Fibroblast of skin of left biceps (primary cell): ENCODE results near the gene AKR1E2.
"Not testable (repeated sequence)": the region's sequence is repeated elsewhere in the genome, so short reads cannot be mapped to it uniquely, and the experiment has no call there.

Experiments
- DNase-seq, 2 experiments: peaks; one replicate each; pipeline ENCODE4 v3.0.0-alpha.2; 2013; ENCODE audit warnings: low read depth in 2 of 2

Gene AKR1E2

DNA sequence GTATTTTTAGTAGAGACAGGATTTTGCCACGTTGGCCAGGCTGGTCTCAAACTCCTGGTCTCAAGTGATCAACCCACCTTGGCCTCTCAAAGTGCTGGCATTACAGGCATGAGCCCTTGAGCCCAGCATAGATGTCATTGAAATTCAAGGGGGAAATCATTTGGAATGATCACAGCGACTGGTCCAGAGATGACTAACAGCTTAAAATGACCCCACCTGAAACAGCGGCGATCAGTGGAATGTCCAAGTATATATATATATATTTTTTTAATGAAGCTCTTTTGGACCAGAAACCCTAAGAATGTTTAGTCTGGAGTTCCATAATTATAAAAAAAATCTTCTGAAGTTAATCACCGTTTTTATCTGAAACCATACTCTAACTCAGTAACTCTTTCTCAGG is 12.5 kb upstream of the AKR1E2 start:
- DNase-seq: no peak

DNA sequence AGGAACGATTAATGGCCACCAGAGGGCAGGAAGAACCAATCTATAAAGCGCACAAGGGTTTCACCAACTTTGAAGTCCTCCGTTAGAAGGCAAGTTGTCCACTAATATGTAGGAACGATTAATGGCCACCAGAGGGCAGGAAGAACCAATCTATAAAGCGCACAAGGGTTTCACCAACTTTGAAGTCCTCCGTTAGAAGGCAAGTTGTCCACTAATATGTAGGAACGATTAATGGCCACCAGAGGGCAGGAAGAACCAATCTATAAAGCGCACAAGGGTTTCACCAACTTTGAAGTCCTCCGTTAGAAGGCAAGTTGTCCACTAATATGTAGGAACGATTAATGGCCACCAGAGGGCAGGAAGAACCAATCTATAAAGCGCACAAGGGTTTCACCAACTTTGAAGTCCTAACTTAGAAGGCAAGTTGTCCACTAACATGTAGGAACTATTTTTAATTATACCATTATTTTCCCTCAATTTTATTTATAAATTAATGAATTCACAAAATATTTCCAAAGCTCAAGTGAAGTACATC is 10.3 kb upstream of the AKR1E2 start:
- not testable (repeated sequence) for DNase-seq

DNA sequence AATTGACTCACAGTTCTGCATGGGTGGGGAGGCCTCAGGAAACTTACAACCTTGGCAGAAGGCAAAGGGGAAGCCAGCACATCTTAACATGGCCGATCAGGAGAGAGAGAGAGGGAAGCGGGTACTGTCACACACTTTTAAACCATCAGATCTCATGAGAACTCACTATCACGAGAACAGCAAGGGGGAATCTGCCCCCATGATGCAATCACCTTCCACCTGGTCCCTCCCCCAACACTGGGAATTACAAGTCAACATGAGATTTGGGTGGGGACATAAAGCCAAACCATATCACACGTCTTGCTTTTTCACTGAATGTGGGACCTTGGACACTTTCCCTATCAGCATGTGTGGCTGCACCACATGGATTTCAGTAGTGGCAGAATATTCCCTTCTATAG is 9.0 kb upstream of the AKR1E2 start:
- no peak for DNase-seq

DNA sequence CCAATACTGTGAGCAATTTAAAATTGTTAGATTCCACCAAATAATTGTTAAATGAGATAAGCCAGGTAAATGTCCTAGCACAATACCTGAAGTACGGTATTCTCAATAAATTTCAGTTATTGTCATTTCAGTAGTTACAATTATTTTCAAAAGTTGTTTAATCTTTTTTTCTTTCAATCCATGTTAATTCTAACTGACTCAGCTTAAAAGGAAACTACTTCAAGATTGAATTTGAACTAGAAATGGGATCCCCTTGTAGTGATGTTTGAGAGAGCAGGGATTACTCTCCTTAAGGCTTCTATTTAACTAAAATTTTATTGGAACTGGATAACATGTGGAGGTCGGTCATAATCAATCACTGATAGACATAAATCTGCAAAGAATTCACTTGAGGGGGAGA is 6.9 kb upstream of the AKR1E2 start:
- DNase-seq: no peak

DNA sequence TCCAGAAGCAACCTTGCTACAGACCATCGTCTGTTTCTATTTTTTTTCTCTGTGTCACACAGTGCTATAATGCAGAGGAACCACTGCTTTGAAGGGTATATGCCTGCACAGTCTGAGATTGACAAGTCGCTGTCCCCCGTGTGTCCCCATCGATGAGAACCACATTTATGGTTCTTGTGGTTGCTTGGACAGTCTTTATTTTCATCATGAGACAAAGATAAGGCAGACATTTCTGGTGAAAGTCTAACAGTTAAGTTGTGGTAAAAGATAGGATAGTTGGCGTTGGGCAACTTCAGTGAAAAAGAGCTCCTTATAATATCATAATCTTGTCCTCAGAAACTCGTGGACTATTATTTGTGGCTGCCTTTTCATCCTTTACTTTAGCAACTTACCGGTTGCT is 6.3 kb upstream of the AKR1E2 start:
- DNase-seq: no peak

DNA sequence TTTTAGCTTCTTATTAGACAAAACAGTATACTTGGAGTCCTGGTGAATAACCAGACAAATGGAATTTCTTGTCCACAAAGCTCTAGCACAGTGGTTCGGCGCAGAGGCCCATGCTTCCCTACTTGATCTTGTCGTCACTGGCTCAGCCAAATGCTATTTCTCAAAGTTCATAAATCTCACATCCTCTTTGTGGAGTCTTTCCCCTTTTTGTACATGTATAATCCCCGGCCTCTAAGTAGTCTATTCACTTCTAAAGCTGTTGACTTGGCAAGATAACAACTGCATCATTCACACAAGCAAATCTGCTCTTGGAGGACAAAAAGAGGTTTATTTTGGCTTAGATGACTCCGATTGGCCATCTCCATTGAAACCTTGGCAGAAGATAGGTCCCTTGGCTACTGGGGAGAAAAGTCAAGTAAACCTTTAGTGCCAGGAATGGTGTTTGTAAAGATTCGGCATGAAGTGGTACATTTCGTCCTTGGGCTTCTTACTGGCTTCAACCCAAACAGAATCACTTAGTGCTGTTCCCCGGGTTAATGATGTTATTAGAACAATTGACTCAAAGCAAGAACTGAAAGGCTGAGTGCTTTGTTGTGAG is 5.1 kb upstream of the AKR1E2 start:
- no peak for DNase-seq

DNA sequence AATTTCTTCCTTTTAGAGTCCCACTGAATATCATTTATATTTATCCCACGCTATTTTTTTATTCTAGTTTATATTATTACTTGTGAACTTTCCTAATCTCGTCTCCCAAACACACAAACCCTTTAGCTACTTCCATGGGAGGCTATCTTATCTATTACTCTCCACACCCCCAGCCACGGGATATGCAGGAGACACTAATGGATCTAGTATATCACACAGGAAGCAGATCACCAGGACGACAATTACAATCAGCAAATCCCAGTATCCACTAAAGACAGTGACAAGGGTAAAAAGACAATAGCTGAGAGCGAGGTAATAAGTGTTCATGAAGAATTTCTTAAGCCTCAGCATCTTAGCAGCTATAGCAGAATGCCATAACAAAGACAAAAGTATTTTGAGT is 3.8 kb upstream of the AKR1E2 start:
- DNase-seq: no peak

DNA sequence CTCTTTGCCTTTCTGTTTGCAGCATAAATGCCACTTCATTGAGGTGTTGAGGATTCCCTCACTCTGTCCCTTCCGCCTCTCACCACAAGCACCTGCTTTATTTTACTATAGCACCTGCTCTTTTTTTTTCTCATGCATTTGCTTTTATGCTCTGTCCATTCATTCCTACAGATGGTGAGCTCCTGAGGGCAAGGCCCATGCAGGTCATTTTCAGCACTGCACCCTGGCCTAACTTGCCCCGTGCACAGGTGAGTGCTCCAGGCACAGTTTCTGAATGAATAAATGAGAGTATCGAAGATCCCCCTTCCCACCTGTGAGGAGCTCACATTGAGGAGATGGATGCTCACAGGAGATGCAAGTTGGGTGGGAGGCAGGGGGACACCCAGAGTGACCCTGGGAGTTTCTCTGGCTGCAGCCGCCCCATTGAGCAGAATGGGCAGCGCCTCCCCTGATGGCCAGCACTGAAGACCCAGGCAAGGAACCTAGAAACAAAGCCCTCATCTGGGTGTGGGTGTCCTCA is 1.2 kb upstream of the AKR1E2 start:
- DNase-seq: no peak

DNA sequence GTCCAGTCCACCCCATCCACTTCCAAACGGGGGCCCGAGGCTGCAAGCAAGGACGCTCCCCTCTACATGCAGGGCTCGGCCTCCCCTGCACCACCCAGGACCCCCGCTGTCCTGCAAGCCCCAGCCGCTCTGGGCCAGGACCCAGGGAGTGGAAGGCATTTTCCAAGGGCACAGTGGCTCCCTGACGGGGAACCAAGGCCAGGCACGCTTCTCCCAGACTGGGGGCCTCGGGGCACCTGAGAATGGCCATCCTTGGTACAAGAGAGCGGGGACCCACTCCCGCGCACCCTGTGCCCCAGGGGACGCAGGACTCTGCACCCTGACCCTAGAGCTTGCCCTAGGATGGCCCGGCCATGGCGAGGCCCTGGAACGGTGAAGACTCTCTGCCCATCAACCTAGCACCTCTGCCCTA is 545 bp upstream of the AKR1E2 start:
- DNase-seq: no peak

DNA sequence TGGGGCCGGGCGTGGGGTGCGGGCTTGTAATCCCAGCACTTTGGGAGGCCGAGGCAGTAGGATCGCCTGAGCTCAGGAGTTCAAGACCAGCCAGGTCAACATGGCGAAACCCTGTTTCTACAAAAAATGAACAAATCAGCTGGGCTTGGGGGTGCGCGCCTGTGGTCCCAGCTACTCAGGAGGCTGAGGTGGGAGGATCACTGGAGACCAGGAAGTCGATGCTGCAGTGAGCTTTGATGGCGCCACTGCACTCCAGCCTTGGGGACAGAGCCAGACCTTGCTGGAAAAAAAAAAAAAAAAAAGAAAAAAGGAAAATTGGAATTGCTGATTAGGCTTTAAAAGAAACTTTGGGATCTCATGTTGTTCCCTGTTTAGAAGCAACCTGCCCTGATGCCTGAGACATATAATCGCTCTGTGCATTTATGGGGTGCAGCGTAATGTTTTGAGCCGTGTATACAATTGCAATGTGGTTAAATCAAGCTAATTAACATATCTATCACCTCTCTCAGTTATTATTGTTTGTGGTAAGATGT is 851 bp downstream of the AKR1E2 start:
- DNase-seq: no peak

DNA sequence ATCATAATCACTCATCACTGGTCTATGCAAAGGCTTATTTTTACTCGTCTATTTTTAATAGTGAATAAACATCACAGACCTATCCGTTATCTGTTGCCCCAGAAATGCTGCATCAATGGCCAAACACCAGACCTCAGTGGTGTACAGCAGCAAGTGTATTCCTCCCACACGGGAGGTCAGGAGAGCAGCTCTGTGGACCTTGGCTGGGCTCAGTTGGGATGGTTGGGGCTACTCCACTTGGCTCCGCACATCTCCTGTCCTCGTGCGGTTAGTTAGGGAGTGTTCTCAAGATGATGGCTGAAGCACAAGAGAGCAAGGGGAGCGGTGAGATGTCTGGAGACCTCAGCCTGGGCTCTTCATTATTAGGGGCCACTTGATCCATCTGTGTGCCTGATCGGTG is 2.0 kb downstream of the AKR1E2 start:
- DNase-seq: no peak

DNA sequence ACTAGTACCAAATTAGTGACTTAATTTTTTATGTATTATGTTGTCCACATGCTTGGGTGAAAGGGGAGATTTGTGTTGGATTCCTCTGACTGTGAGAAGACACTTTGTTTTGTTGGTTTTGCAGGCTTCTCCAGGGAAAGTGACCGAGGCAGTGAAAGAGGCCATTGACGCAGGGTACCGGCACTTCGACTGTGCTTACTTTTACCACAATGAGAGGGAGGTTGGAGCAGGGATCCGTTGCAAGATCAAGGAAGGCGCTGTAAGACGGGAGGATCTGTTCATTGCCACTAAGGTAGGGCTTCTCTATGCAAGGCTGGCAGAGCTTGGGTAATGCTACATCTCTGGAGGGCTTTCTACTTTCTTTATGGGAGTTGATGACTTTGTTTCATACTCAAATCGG is 4.5 kb downstream of the AKR1E2 start:
- DNase-seq: no peak

DNA sequence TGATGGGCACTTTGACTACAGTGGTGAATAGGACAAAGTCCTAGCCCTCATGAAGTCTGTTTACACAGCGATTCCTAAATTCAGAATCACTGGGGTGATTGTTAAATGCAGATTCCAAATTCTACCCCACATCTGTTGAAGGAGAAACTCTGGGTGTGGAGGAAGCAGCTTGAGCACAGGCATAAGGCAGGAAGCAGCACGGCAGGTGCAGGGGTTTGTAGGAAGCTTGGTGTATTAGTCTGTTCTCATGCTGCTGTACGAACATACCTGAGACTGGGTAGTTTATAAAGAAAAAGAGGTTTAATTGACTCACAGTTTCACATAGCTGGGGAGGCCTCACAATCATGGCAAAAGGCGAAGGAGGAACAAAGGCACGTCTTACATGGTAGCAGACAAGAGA is 5.1 kb downstream of the AKR1E2 start:
- DNase-seq: no peak

DNA sequence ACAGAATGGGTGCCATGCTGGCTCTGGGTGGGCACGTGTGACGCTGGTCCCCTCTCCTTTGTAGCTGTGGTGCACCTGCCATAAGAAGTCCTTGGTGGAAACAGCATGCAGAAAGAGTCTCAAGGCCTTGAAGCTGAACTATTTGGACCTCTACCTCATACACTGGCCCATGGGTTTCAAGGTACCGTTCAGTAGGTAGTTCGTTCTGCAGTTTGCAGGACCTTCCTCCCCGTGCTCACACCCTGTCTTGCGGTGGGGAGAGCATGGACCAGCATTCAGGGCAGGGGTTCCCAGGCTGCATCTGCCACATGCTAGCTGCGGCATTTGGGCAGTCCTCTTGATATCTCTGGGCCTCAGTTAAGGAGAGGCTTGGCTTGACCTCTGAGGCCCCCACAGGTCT is 7.3 kb downstream of the AKR1E2 start:
- DNase-seq: no peak

DNA sequence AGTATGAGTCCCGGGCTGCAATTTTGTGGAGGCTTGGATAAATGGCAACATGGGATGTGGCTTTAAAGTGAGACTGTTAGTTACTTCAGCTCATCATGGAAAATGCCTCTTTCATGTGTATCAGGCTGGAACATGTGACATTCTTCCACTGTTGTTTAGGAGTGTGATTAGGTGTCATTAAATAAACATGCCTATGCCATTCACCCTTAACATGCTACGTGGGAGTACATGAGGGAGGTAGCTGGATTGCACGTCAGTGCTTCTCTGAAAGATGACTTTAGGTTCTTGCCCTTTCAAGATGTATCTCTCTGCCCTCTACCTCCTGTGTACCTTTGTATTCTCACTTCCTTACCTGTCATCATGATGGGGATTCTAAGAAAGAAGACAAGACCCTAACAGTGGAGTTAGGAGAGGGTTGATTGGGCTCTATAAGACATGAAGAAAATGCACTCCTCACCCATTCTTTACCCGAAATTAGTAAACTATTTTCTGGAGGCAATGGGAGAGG is 8.9 kb downstream of the AKR1E2 start:
- no peak for DNase-seq

DNA sequence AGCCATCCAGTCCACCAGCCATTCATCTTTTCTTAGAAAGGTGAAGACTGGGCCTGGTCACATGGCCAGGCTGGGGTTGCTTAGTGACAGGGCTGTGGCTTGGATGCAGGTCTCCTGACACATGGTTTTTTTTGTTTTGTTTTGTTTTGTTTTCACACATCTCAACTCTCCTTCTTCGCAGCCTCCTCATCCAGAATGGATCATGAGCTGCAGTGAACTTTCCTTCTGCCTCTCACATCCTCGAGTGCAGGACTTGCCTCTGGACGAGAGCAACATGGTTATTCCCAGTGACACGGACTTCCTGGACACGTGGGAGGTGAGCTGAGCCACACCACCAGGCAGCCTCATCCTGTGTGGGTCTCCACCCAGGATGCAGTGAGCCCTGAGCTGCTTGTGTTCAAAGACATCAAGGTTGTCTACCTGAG is 9.5 kb downstream of the AKR1E2 start:
- DNase-seq: no peak

DNA sequence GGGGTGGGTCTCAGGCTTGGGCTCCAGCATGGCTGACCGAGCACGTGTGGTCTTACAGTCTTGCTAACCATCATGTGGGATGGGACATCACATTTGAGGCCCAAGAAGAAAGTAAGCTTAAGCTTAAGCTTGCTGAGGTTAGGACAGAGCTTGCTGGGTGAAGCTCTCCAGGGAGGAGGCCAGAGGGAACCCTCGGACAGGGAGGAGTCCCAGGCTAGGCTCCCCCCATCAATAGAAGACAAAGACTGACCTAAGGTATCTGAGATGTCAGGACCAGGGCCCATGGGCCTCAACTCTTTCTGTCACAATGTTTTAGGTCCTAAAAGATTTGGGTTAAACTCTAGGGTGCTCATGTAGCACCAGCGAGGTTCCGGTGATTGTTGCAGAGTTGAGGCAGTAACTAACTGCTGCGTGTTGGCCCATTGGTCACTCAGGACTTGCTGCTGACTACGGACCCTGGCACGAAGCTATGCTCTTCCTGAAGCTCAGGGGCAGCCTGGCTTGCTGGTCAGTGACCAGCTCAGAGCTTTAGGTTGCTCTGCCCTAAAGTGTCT is 10.5 kb downstream of the AKR1E2 start:
- no peak for DNase-seq

DNA sequence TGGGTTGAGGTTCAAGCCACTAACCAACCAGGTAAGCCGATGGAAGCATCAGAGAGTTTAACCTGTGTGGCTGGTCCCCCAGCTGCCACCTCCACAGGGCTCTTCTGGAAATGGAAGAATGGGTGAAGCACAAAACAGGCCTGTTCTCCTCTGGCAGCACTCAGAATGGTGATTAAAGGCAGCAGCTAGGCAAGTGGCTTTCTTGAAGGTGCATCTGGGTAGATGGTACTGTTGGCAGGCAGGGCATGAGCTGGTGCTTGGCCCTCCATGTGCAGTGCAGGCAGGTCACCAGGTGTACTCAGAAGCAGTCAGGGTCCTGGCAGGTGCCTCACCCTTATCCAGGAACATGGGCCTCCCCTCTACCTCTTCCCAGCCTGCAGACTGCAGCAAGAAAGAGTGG is 11.5 kb downstream of the AKR1E2 start:
- no peak for DNase-seq

DNA sequence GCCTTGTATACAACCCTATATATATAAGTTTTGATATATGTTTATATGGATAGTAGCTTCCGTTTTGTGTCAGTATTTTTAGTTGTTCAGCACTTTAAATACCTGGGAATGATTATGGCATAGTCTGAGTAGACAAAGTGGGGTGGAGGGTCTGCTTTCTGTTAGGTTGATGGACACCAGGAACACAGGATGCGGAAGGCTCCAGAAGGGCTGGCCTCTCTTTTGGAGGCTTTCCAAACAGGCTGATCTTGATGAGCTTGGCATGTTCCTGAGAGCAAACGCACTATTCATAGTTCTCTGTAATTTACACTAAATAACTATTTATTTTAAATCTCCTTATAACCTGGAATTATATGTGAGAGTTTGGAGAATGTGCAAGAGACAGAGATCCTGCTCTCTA is 12.7 kb downstream of the AKR1E2 start:
- no peak for DNase-seq

DNA sequence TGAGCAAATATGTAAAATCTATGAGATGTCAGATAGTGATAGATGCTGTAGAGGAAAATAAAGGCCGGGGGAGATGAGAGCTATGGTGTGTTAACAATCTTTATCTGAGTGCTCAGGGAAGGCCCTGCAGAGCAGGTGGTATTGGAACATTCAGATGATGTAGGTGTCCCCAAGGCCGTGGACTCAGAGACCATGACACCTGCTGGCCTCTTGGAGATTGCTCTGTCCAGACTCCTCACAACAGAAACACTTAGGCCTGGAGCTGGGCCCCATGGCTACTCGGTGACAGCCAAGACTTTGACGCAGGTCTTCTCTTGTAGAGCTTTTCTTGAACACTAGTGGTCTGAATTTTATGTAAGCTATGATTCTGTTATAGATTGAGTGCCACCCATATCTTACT is 13.3 kb downstream of the AKR1E2 start:
- no peak for DNase-seq

DNA sequence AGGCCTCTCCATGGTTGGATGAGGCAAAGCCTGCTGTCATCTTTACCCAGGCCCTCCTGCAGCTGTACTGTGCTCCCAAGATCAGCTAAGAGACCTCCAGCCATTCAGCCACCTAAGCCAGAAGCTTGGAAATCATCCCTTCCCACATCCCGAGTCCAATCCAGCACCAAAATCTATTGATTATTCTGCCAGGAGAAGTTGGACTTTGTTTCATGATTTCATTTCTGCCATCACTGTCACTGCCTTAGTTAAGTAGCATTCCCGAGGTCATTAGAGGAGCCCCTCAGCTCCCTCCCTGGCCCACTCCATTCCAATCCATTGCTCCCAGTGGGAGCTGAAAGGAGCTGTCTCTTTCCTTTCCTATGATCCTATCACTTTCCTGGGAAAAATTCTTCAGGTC is 14.1 kb downstream of the AKR1E2 start:
- no peak for DNase-seq

DNA sequence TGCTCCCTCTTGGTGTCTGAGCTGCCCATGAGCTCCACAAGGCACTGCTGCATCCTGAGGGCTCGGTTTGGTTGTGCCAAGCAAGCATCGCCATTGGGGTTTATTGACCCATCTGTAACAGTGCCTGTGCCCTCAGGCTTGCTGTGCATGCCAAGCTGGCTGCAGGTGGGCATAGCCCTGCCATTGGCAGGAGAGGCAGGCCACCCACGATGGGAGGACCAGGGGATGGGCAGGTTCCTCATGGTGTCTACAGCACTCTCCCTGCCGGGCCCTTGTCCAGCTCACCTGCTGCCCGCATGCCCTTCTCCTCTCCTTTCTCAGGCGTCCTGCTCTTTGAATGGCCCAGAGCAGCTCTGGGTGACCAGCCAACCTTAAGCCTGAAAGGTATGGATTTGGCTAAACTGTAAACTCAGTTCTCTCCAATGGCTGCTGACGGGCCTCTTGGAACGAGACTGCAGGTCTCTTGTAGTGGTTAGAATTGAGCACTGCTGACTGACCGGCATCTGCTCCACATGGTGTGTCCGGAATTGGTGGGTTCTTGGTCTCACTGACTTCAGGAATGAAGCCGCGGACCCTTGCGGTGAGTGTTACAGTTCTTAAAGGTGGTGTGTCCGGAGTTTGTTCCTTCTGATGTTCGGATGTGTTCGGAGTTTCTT is 17.6 kb downstream of the AKR1E2 start:
- no peak for DNase-seq

DNA sequence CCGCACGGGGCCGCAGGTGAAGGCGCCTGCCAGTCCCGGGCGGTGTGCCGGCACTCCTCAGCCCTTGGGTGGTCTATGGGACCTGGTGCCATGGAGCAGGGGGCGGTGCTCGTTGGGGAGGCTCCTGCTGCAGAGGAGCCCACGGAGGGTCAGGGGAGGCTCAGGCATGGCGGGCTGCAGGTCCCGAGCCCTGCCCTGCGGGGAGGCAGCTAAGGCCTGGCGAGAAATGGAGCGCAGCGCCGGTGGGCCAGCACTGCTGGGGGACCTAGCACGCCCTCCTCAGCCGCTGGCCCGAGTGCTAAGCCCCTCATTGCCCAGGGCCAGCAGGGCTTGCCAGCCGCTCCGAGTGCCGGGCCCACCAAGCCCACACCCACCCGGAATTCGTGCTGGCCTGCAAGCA is 18.9 kb downstream of the AKR1E2 start:
- DNase-seq: no peak
